ENCODE measurements around the gene SRPK3. TPM values are rescaled to one million over a fixed set of nuclear protein-coding genes. Genes with fewer than 3 reads are reported as not detected.
"Not testable (repeated sequence)": the region's sequence is repeated elsewhere in the genome, so short reads cannot be mapped to it uniquely, and the experiment has no call there.

Gene SRPK3
- total RNA-seq, 1 donor from 2014 or later, result 0.50 TPM

DNA sequence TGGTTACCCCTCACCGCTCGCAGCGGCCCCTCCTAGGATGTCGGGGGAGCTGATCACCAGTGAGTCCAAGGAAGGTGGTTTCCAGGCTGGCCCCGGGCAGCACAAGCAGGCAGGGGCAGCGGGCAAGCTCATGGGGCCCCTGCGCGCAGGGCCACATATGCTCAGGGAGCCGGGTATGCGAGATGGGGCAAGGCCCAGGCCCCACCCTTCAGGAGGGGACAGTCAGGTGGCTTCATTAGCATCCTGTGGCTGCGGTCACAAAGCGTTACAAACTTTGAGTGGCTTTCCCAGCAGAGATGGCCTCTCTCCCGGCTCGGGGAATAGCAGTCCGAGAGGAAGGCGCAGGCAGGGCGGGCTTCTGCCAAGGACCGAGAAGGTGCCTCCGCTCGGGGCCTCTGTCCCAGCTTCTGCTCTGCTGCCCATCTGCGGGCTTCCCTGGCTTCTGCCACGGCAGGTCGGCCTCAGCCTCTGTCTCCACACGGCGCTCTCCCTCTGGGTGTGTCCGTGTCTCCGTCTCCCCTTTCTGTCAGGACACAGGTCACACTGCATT lies 42.7 kb upstream of the SRPK3 start:
- no peaks in the 10 kb centered on the region for H3K27me3 Mint-ChIP-seq (ENCODE audit: low read depth)
- no peaks in the 10 kb centered on the region for H3K4me1 Mint-ChIP-seq (ENCODE audit: low read depth)
- no peak overlapping the region for H3K4me3 Mint-ChIP-seq (ENCODE audit: unreplicated experiment)
- H3K27ac Mint-ChIP-seq (ENCODE audit: unreplicated experiment), result no peak overlapping the region
- H3K36me3 Mint-ChIP-seq (ENCODE audit: low read depth), result peaks cover 7% of the 10 kb centered on the region
- TF ChIP-seq, protein P1, sequence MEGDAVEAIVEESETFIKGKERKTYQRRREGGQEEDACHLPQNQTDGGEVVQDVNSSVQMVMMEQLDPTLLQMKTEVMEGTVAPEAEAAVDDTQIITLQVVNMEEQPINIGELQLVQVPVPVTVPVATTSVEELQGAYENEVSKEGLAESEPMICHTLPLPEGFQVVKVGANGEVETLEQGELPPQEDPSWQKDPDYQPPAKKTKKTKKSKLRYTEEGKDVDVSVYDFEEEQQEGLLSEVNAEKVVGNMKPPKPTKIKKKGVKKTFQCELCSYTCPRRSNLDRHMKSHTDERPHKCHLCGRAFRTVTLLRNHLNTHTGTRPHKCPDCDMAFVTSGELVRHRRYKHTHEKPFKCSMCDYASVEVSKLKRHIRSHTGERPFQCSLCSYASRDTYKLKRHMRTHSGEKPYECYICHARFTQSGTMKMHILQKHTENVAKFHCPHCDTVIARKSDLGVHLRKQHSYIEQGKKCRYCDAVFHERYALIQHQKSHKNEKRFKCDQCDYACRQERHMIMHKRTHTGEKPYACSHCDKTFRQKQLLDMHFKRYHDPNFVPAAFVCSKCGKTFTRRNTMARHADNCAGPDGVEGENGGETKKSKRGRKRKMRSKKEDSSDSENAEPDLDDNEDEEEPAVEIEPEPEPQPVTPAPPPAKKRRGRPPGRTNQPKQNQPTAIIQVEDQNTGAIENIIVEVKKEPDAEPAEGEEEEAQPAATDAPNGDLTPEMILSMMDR (IDR thresholded peaks at IDR 0.05), result no peak
- H3K9me3 Mint-ChIP-seq (ENCODE audit: low read depth), result peaks cover 5% of the 10 kb centered on the region
- no peak for DNase-seq (ENCODE audit: low spot score)

DNA sequence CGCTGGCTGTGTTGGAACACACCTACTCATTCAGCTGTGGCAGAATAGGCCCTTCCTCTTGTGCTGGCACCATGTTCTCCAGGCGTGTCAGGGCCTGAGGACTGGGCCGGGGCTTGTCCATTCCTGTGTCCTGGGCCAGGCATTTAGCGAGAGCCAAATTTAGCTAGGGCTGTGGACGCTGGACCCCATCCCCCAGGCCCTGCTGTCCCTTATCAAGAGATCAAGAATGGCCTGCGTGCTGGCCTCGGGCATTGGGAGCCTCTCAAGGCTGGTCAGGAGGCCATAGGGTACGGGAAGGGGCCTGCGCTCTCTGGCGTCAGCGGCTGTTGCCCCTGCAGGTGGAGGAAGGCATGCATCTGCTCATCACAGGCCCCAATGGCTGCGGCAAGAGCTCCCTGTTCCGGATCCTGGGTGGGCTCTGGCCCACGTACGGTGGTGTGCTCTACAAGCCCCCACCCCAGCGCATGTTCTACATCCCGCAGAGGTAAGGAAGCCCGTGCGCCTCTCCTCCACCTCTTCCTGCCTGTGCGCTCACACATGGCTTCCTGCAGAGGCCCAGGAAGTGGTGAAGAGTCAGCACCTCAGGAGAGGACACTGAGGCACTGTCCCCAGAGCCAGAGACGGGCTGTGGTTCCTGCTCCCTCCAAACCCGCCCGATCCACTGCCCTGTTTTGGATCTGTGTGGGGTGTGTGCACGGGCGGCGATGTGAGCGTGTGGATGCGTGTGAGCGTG lies 40.9 kb upstream of the SRPK3 start:
- TF ChIP-seq, protein P1 (IDR thresholded peaks at IDR 0.05), result no peak
- H3K4me1 Mint-ChIP-seq (ENCODE audit: low read depth), result no peaks in the 10 kb centered on the region
- H3K4me3 Mint-ChIP-seq (ENCODE audit: unreplicated experiment), result no peak overlapping the region
- H3K9me3 Mint-ChIP-seq (ENCODE audit: low read depth), result peaks cover under 1% of the 10 kb centered on the region
- peaks cover 2% of the 10 kb centered on the region for H3K36me3 Mint-ChIP-seq (ENCODE audit: low read depth)
- H3K27me3 Mint-ChIP-seq (ENCODE audit: low read depth), result no peaks in the 10 kb centered on the region
- DNase-seq (ENCODE audit: low spot score), result no peak
- no peak overlapping the region for H3K27ac Mint-ChIP-seq (ENCODE audit: unreplicated experiment)

DNA sequence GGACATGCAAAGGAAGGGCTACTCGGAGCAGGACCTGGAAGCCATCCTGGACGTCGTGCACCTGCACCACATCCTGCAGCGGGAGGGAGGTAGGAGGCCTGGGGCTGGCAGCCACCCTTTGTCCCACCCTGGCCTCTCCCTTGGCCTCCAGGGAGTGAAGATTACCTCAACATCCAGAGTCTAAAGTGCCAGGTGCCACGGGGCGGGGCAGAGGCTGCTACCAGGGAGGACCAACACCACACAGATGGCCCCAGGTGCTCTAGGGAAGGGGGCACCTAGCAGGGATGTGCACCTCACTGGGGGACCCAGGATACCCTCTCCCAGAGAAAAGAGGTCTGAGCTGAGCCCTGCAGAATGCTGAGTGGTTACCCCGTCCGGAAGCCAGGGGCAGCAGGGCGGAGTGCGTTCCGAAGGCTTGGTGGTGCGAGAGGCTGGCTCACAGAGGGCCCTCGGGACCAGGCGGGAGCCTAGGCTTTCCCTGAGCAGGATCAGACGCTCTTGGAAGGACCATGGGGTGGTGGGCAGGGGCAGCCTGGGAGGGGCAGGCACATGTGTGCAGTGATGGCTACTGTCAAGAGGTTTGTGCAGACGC lies 40.1 kb upstream of the SRPK3 start:
- no peak for DNase-seq (ENCODE audit: low spot score)
- Mint-ChIP-seq H3K27ac (ENCODE audit: unreplicated experiment) (no peak overlapping the region), H3K9me3 (ENCODE audit: low read depth) (no peaks in the 10 kb centered on the region), H3K4me1 (ENCODE audit: low read depth) (no peaks in the 10 kb centered on the region), H3K27me3 (ENCODE audit: low read depth) (no peaks in the 10 kb centered on the region), H3K36me3 (ENCODE audit: low read depth) (peaks cover 2% of the 10 kb centered on the region), H3K4me3 (ENCODE audit: unreplicated experiment) (no peak overlapping the region)
- TF ChIP-seq, protein P1 (IDR thresholded peaks at IDR 0.05), result no peak

DNA sequence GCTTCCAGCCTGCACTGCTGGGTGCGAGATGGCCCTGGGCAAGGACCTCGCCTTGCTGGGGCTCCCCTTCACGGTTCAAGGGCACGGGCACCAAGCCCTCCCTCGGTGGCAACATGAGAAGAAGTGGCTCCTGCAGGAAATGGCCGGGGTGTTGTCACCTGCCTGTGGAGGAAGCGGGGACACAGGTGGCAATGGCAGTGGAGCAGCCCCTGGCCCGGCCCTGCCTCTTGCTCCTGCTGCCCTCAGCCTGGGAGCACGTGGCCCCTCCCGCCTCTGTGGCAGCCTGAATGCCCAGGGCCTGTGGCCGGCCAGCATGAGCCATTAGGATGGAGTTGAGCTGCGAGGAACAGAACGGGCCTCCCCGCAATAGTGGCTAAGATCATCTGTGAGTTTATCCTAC lies 39.4 kb upstream of the SRPK3 start:
- H3K36me3 Mint-ChIP-seq (ENCODE audit: low read depth), result peaks cover 2% of the 10 kb centered on the region
- no peaks in the 10 kb centered on the region for H3K27me3 Mint-ChIP-seq (ENCODE audit: low read depth)
- no peaks in the 10 kb centered on the region for H3K4me1 Mint-ChIP-seq (ENCODE audit: low read depth)
- H3K27ac Mint-ChIP-seq (ENCODE audit: unreplicated experiment), result no peak overlapping the region
- H3K4me3 Mint-ChIP-seq (ENCODE audit: unreplicated experiment), result no peak overlapping the region
- no peak for DNase-seq (ENCODE audit: low spot score)
- TF ChIP-seq, protein P1 (IDR thresholded peaks at IDR 0.05), result no peak
- peaks cover 2% of the 10 kb centered on the region for H3K9me3 Mint-ChIP-seq (ENCODE audit: low read depth)

- not testable (repeated sequence) for H3K36me3 Mint-ChIP-seq (ENCODE audit: low read depth); H3K4me1 Mint-ChIP-seq (ENCODE audit: low read depth); H3K27me3 Mint-ChIP-seq (ENCODE audit: low read depth); H3K4me3 Mint-ChIP-seq (ENCODE audit: unreplicated experiment); DNase-seq (ENCODE audit: low spot score); H3K27ac Mint-ChIP-seq (ENCODE audit: unreplicated experiment); H3K9me3 Mint-ChIP-seq (ENCODE audit: low read depth)
Observed at GRCh38 chrX:153742111-153742510, 38.7 kb upstream of the SRPK3 start.

DNA sequence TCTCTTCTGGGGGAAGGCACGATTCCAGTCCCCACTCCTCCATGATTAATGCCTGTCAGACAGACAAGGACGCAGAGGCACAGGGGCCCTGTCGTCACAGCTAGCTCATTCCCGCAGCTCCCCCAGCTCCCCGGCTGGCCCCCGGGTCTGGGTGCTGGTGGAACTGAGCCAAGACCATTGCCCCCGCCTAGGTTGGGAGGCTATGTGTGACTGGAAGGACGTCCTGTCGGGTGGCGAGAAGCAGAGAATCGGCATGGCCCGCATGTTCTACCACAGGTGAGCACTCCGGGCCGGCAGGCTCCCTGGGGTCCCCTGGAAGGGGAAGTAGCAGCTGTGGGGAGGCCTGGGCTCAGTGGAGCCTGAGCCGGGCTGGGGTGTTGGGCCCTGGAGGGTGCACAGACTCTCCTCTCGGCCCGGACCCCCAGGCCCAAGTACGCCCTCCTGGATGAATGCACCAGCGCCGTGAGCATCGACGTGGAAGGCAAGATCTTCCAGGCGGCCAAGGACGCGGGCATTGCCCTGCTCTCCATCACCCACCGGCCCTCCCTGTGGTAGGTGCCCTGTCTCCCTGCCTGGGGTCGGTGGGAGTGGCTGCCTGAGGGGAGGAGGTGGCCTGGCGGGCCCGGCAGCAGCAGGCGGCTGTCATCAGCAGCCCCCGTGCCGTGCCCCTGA lies 37.9 kb upstream of the SRPK3 start:
- H3K4me1 Mint-ChIP-seq (ENCODE audit: low read depth); H3K36me3 Mint-ChIP-seq (ENCODE audit: low read depth); H3K9me3 Mint-ChIP-seq (ENCODE audit: low read depth); DNase-seq (ENCODE audit: low spot score); H3K27ac Mint-ChIP-seq (ENCODE audit: unreplicated experiment); H3K27me3 Mint-ChIP-seq (ENCODE audit: low read depth); H3K4me3 Mint-ChIP-seq (ENCODE audit: unreplicated experiment): not testable (repeated sequence)

DNA sequence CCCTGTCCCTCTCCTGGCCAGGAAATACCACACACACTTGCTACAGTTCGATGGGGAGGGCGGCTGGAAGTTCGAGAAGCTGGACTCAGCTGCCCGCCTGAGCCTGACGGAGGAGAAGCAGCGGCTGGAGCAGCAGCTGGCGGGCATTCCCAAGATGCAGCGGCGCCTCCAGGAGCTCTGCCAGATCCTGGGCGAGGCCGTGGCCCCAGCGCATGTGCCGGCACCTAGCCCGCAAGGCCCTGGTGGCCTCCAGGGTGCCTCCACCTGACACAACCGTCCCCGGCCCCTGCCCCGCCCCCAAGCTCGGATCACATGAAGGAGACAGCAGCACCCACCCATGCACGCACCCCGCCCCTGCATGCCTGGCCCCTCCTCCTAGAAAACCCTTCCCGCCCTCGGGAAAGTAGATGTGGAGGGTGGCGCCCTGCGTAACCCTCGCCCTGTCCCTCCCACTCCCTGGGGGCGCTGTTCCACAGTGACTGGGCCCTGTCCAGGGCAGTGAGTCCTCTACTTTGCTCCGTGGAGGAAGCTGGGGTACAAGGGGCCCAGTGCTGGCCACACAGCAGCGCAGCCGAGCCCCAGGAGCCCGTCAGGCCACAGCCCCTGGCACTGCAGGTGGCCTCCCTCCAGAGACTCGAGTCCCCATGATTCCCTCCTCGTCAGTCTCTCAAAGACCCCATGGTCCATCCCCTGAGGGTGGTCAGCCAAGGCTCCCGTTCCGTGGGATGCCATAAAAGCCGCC lies 37.2 kb upstream of the SRPK3 start:
- not testable (repeated sequence) for H3K4me1 Mint-ChIP-seq (ENCODE audit: low read depth); DNase-seq (ENCODE audit: low spot score); H3K27me3 Mint-ChIP-seq (ENCODE audit: low read depth); H3K4me3 Mint-ChIP-seq (ENCODE audit: unreplicated experiment); H3K36me3 Mint-ChIP-seq (ENCODE audit: low read depth); H3K9me3 Mint-ChIP-seq (ENCODE audit: low read depth); H3K27ac Mint-ChIP-seq (ENCODE audit: unreplicated experiment)
